HG02970 (cell line): Measurements from ENCODE around the gene ARMCX6.
"Not testable (repeated sequence)": the region's sequence is repeated elsewhere in the genome, so short reads cannot be mapped to it uniquely, and the experiment has no call there.

Experiments used
- ATAC-seq: cut with Tn5 transposase; IDR thresholded peaks from one replicate; pipeline ENCODE4 v1.9.1; 2021; ENCODE audit warnings: mild to moderate bottlenecking, moderate library complexity, moderate number of reproducible peaks; ENCODE audit not compliant: unreplicated experiment, low FRiP score

The ARMCX6 gene

DNA sequence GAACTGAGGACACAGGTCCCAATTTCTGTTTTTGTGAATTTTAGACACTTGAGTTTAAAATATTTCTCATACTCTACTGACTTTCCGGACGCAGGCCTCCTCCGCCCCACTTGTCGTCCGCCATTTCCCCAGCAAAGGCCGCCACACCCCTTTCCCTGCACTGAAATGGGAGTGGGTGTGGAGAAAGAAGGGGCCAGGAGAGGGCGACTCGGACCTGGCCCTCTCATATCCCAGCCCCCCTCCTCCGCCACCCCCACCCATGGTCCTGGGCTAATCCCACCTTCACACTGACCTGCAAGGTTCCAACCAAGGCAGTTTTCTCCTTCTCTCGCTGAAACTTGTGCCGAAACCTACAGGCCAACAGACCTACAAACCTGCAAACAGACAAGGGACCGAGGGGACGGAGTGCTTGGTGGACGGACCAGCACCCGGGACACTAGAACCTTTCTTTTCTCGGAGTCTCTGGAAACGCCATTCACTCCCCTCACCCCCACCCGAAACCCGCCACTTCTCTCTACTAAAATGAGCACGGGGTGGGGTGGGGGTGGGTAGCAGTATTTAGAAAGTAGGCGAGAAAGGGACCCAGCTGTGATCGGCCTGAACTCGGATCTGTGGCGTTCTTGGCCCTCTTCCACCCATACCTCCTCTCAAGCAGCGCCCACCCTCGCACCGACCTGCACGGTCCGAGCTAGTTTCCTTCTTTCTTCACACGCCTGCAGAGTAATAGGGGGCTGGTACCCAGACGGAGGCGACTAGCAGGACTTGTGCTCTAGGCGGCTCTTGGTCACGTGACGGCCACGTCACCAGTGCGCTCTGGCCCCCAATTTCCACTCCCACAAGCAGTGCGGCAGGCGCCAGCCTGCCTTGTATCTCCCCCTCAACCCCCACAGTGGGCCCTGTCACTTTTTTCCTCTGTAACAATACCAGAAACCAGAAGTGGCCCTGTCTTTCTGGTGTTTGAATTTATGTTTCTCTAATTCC is at the start of gene ARMCX6:
TSS of gene ARMCX6 (minus strand) at position 790 of the 981 bp plus-strand sequence. CDS start 1,380 bp downstream, outside the sequence.
- ATAC-seq: peak; percentile 68

DNA sequence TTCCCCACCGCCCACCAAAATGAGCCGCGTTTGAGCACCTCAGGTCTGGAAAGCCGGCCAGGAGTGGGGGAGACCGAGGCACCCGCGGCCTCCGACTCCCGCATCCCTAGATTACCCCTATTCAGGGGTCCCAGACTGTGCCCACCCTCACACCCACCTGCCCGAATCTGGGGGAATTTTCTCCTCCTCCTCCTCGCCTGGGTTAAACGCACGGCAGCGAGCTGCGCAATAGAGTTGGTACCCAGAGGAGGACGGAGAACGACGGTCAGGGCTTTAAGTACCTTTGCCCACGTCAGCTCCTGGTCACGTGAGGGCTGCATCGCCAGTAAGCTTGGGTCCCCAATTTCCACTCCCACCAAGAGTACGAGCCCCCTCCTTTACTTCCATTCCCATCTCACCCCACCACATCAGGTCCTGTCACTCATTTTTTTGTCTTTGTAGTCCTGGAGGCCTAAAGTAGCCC is 41.8 kb upstream of the ARMCX6 start, which contains the start of gene ARMCX2:
TSS of gene ARMCX2 (minus strand) at position 250 of the 463 bp plus-strand sequence. CDS start 2,262 bp downstream, outside the sequence.
- no peak for ATAC-seq

GRCh38 chrX:101658661-101659491 is 41.1 kb upstream of the ARMCX6 start:
- no peak for ATAC-seq

- ATAC-seq: no peak
These were observed 39.7 kb upstream of the ARMCX6 start for GRCh38 chrX:101657495-101657894.

DNA sequence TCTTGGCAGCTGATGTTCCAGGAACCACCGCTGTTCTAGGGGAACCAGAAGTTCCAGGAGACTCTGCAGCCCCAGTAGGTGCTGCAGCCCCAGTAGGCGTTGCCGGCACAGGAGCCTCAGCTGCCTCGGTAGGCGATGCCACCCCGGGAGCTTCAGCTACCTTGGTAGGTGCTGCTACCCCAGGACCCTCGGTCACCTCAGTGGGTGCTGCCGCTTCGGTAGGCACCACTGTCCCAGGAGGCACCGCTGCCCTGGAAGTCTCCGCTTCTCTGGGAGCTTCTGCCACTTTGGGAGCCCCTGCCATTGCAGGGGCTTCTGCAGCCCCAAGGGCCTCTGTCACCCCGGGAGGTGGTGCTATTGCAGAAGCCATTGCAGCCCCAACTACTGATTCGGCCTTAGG is 39.0 kb upstream of the ARMCX6 start:
- ATAC-seq: no peak

DNA sequence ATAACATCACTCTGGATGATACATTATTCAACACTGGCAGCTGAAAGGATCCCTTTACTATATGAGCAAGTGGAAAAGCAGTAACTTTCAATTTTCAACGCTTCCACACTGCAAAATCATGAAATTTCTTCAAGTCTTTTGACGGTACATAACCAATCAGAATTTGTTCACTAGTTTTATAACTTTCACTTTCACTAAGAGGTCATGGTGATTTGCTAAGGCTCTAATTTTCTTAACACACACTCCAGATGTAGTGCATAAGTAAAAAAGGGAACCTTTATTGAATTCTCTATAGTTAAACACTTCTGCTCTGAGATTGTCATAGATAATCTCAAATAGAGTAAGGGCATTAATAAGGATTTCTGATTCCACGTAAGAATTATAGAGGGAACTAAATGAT is 37.7 kb upstream of the ARMCX6 start:
- ATAC-seq: no peak

- not testable (repeated sequence) for ATAC-seq
These were observed 29.9 kb upstream of the ARMCX6 start for GRCh38 chrX:101647716-101648115.

GRCh38 chrX:101642093-101642492 is 24.3 kb upstream of the ARMCX6 start:
- ATAC-seq: no peak

DNA sequence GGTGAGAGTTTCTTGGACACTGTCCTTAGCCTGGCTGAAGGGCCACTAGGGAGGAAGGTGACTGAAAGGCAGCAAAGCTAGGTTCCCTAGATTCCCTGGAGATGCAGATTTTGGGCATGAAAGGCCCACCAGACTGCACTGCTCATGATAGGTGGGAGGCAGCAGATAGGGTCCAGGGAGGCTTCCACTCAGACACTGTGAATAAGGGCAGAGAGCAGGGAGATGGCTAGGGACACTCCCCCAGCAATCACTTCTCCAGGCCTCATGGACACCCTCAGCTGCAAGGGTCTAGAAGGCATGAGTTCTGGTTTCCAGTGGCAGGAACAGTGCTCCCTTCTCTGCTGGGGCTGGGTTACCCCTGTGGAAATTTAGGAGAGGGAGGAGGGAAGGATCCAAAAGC is 21.8 kb upstream of the ARMCX6 start:
- no peak for ATAC-seq

GRCh38 chrX:101619364-101619763 is 1.6 kb upstream of the ARMCX6 start:
- no peak for ATAC-seq

- no peak for ATAC-seq
These were observed 12.1 kb downstream of the ARMCX6 start for GRCh38 chrX:101605728-101606127.

- ATAC-seq: no peak
These were observed 12.7 kb downstream of the ARMCX6 start for GRCh38 chrX:101605146-101605545.

GRCh38 chrX:101602077-101602476 is 15.7 kb downstream of the ARMCX6 start:
- ATAC-seq: no peak

DNA sequence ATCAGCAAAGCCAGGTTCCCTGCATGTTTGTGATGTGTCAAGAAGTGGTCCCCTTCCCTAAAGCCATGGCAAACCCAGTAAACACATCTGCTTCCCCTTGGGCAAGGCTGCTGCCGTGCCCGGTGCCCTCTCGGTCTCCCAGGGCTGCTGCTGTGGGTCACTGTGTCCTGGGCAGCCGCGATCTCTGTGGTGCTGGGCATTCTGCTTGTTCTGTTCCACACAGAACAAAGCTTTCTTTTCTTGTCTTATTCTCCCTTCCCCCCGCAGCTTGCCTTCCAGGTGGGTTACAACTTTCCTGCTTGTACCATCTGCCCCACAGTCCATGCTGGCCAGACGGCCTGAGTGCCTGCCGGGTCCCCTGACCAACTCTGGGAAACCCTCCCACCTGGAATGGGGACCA is 18.2 kb downstream of the ARMCX6 start:
- not testable (repeated sequence) for ATAC-seq

- peak; percentile 97 for ATAC-seq
These were observed 21.9 kb downstream of the ARMCX6 start for GRCh38 chrX:101595739-101596419.
